ENCODE results near the gene ADGRV1. TPM values are rescaled to one million over a fixed set of nuclear protein-coding genes. Genes with fewer than 3 reads are reported as not detected.
"Not testable (repeated sequence)": the region's sequence is repeated elsewhere in the genome, so short reads cannot be mapped to it uniquely, and the experiment has no call there.

ADGRV1 gene
- polyA plus RNA-seq, 3 donors from 2014 or later, result 0.43 TPM; not detected in 2

GRCh38 chr5:90707698-90708097 is 149.1 kb downstream of the ADGRV1 start:
- no peaks in the 10 kb centered on the region for H3K9me3 Mint-ChIP-seq
- no peaks in the 10 kb centered on the region for H3K27me3 Mint-ChIP-seq (ENCODE audit: low read depth in 3 of 3)

GRCh38 chr5:90709323-90710155 is 150.9 kb downstream of the ADGRV1 start:
- no peaks in the 10 kb centered on the region for H3K36me3 Mint-ChIP-seq
- H3K4me1 Mint-ChIP-seq, result no peaks in the 10 kb centered on the region
- no peak overlapping the region for H3K4me3 Mint-ChIP-seq
- H3K27ac Mint-ChIP-seq, result no peak overlapping the region
- DNase-seq, result no peak
- no peaks in the 10 kb centered on the region for H3K27me3 Mint-ChIP-seq (ENCODE audit: low read depth in 3 of 3)
- no peaks in the 10 kb centered on the region for H3K9me3 Mint-ChIP-seq

More at GRCh38 chr5:90707698-90708097, 149.1 kb downstream of the ADGRV1 start:
- H3K4me3 Mint-ChIP-seq, result no peak overlapping the region
- no peak for DNase-seq
- no peaks in the 10 kb centered on the region for H3K4me1 Mint-ChIP-seq
- H3K36me3 Mint-ChIP-seq, result no peaks in the 10 kb centered on the region
- H3K27ac Mint-ChIP-seq, result no peak overlapping the region

DNA sequence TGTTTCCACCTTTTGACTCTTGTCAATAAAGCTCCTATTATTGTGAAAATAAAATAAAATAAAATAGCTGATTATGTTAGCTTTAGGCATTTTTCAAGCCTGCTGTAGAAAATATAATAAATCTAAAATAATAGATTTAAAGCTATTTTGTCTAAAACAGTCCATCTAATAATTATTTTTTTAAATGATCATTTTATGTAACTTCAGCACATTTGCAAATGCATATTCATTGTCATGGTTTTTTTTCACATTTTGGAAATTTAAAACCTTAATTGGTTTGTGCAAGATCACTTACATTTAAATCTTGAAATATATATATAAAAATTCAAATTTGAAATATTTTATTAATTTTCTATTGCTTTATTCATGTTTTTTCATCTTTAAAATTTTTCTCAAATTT is 159.8 kb downstream of the ADGRV1 start:
- H3K27ac Mint-ChIP-seq, result no peak overlapping the region
- no peak overlapping the region for H3K4me3 Mint-ChIP-seq
- no peak for DNase-seq
- H3K4me1 Mint-ChIP-seq, result no peaks in the 10 kb centered on the region
- H3K36me3 Mint-ChIP-seq, result no peaks in the 10 kb centered on the region
- peaks cover 2 to 6% (median 4%) of the 10 kb centered on the region in 3 donors for H3K27me3 Mint-ChIP-seq (ENCODE audit: low read depth in 3 of 3)
- H3K9me3 Mint-ChIP-seq, result no peaks in the 10 kb centered on the region

- Mint-ChIP-seq H3K4me1 (no peaks in the 10 kb centered on the region), H3K27me3 (ENCODE audit: low read depth in 3 of 3) (peaks cover 0 to 2% (median 0%) of the 10 kb centered on the region in 3 donors), H3K4me3 (no peak overlapping the region), H3K36me3 (no peaks in the 10 kb centered on the region), H3K27ac (no peak overlapping the region), H3K9me3 (peaks cover 4 to 21% (median 11%) of the 10 kb centered on the region in 6 donors)
- DNase-seq, result no peak
Measured at GRCh38 chr5:90739567-90739966, 181.0 kb downstream of the ADGRV1 start.

DNA sequence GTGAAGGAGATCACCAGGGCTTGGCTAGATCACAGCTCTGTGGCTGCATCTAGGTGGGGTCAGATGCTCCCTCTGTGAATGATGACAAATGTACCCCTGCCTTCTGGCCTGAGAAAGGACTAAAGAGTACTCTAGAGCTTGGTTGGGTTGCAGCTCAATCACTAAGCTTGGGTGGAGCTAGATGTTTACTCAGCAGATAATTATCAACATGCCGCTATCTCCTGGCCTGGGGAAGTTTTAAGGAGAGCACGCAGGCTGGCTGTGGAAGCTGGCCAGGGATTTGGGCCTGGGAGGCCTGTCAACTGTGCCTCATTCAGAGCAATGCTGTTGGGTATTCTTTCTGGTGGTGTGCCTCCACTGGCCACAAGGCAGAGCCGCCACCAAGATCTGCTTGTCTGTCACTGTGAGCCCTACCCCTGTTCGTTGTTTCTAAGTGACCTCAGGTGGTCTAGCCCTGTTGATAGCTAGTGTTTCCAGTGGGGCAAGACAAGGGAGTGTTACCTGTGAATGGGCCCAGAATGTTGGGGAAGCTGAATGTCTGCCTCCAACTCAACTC is 181.7 kb downstream of the ADGRV1 start:
- DNase-seq, result no peak
- Mint-ChIP-seq H3K27me3 (ENCODE audit: low read depth in 3 of 3) (peaks cover 0 to 2% (median 0%) of the 10 kb centered on the region in 3 donors), H3K4me1 (no peaks in the 10 kb centered on the region), H3K9me3 (peaks cover 4 to 21% (median 10%) of the 10 kb centered on the region in 6 donors), H3K27ac (no peak overlapping the region), H3K4me3 (no peak overlapping the region), H3K36me3 (no peaks in the 10 kb centered on the region)

- H3K27ac Mint-ChIP-seq, result no peak overlapping the region
- H3K27me3 Mint-ChIP-seq (ENCODE audit: low read depth in 3 of 3), result peaks cover 0 to 4% (median 0%) of the 10 kb centered on the region in 3 donors
- no peaks in the 10 kb centered on the region for H3K4me1 Mint-ChIP-seq
- H3K4me3 Mint-ChIP-seq, result no peak overlapping the region
- H3K36me3 Mint-ChIP-seq, result no peaks in the 10 kb centered on the region
- peaks cover 6 to 21% (median 10%) of the 10 kb centered on the region in 6 donors for H3K9me3 Mint-ChIP-seq
- DNase-seq, result no peak
Measured at GRCh38 chr5:90741022-90741564, 182.5 kb downstream of the ADGRV1 start.

- Mint-ChIP-seq H3K27ac (no peak overlapping the region), H3K9me3 (peaks cover 0 to 7% (median 2%) of the 10 kb centered on the region in 6 donors), H3K4me3 (no peak overlapping the region), H3K36me3 (no peaks in the 10 kb centered on the region), H3K27me3 (ENCODE audit: low read depth in 3 of 3) (peaks cover under 1 to 5% (median 2%) of the 10 kb centered on the region in 3 donors), H3K4me1 (no peaks in the 10 kb centered on the region)
- no peak for DNase-seq
Measured at GRCh38 chr5:90746119-90746518, 187.5 kb downstream of the ADGRV1 start.

DNA sequence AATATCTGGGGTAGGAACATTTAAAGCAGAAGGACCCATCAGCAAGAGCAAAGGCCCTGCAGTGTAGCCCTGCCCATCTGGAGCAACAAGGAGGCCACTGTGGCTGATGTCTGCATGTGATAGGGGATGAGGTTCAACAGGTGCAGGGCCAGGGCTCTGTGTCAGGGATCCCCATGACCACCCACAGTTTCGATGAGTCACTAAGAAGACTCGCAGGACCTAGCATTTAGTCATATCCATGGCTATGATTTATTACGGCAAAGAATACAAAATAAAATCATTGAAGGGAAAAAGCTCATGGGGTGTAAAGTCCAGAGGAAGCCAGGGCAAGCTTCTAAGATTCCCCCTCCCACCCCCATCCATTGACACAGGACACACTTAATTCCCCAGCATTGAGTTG is 188.6 kb downstream of the ADGRV1 start:
- H3K4me1 Mint-ChIP-seq, result no peaks in the 10 kb centered on the region
- H3K4me3 Mint-ChIP-seq, result no peak overlapping the region
- no peaks in the 10 kb centered on the region for H3K36me3 Mint-ChIP-seq
- H3K9me3 Mint-ChIP-seq, result peaks cover 0 to 5% (median 0%) of the 10 kb centered on the region in 6 donors
- no peak overlapping the region for H3K27ac Mint-ChIP-seq
- H3K27me3 Mint-ChIP-seq (ENCODE audit: low read depth in 3 of 3), result peaks cover 2 to 4% (median 2%) of the 10 kb centered on the region in 3 donors
- DNase-seq, result no peak

- Mint-ChIP-seq H3K9me3 (peaks cover 0 to 5% (median 0%) of the 10 kb centered on the region in 6 donors), H3K4me3 (no peak overlapping the region), H3K4me1 (no peaks in the 10 kb centered on the region), H3K36me3 (no peaks in the 10 kb centered on the region), H3K27me3 (ENCODE audit: low read depth in 3 of 3) (peaks cover 2 to 7% (median 2%) of the 10 kb centered on the region in 3 donors), H3K27ac (no peak overlapping the region)
- no peak for DNase-seq
Measured at GRCh38 chr5:90747693-90748092, 189.1 kb downstream of the ADGRV1 start.

- Mint-ChIP-seq H3K27me3 (ENCODE audit: low read depth in 3 of 3) (peaks cover 0 to 6% (median 2%) of the 10 kb centered on the region in 3 donors), H3K4me3 (no peak overlapping the region), H3K4me1 (no peaks in the 10 kb centered on the region), H3K9me3 (peaks cover 0 to 2% (median 0%) of the 10 kb centered on the region in 6 donors), H3K36me3 (no peaks in the 10 kb centered on the region), H3K27ac (no peak overlapping the region)
- DNase-seq, result no peak
Measured at GRCh38 chr5:90759119-90759518, 200.5 kb downstream of the ADGRV1 start.

- DNase-seq, result no peak
- no peaks in the 10 kb centered on the region for H3K4me1 Mint-ChIP-seq
- peaks cover 1 to 9% (median 2%) of the 10 kb centered on the region in 3 donors for H3K27me3 Mint-ChIP-seq (ENCODE audit: low read depth in 3 of 3)
- H3K36me3 Mint-ChIP-seq, result no peaks in the 10 kb centered on the region
- H3K27ac Mint-ChIP-seq, result no peak overlapping the region
- H3K9me3 Mint-ChIP-seq, result peaks cover 0 to 4% (median 0%) of the 10 kb centered on the region in 6 donors
- H3K4me3 Mint-ChIP-seq, result no peak overlapping the region
Measured at GRCh38 chr5:90767710-90768109, 209.1 kb downstream of the ADGRV1 start.

- H3K27me3 Mint-ChIP-seq (ENCODE audit: low read depth in 3 of 3); H3K36me3 Mint-ChIP-seq; DNase-seq; H3K27ac Mint-ChIP-seq; H3K4me1 Mint-ChIP-seq; H3K4me3 Mint-ChIP-seq; H3K9me3 Mint-ChIP-seq: not testable (repeated sequence)
Measured at GRCh38 chr5:90770006-90770541, 211.5 kb downstream of the ADGRV1 start.

- Mint-ChIP-seq H3K27me3 (ENCODE audit: low read depth in 3 of 3) (no peaks in the 10 kb centered on the region), H3K4me1 (no peaks in the 10 kb centered on the region), H3K27ac (no peak overlapping the region), H3K9me3 (no peaks in the 10 kb centered on the region), H3K4me3 (no peak overlapping the region), H3K36me3 (no peaks in the 10 kb centered on the region)
- no peak for DNase-seq
Measured at GRCh38 chr5:90777959-90778358, 219.4 kb downstream of the ADGRV1 start.

Measured in immature natural killer cell (primary cell).